ENCODE data around the gene KAZN.

GRCh38 chr1:14594045-14594444, 4.4 kb upstream of the KAZN start:
- TF ChIP-seq MAX (IDR thresholded peaks at IDR 0.05) (no peak), RAD21 (IDR thresholded peaks at IDR 0.05; ENCODE audit: low read depth) (no peak), YY1 (IDR thresholded peaks at IDR 0.05; ENCODE audit: low read depth) (no peak), TEAD4 (IDR thresholded peaks at IDR 0.05) (no peak), REST (IDR thresholded peaks at IDR 0.05; ENCODE audit: low read depth) (no peak), FOXM1 (IDR thresholded peaks at IDR 0.05; ENCODE audit: borderline replicate concordance, low read depth) (no peak), EP300 (IDR thresholded peaks at IDR 0.05; ENCODE audit: borderline replicate concordance) (no peak), TCF12 (IDR thresholded peaks at IDR 0.05; ENCODE audit: low read depth) (no peak), CEBPB (IDR thresholded peaks at IDR 0.05) (no peak), TAF1 (IDR thresholded peaks at IDR 0.05; ENCODE audit: low read depth) (no peak), ZBTB7A (IDR thresholded peaks at IDR 0.05; ENCODE audit: low read depth) (no peak), CREB1 (IDR thresholded peaks at IDR 0.05; ENCODE audit: low read depth) (no peak)
